OCI-LY7 (cell line): ENCODE measurements around the gene F2RL2. TPM values are rescaled to one million over a fixed set of nuclear protein-coding genes. Genes with fewer than 3 reads are reported as not detected.

ENCODE experiments used
- BruUV-seq: library from RNA; stranded (reverse); fragments of 400-500 nt; replicated peaks from 2 replicates; lab custom pipeline; 2021; lab: Mats Ljungman, UMichigan
- CTCF ChIA-PET: fragments of 300-600 bp; sonication (Branson Sonifier 250); formaldehyde crosslinking; loops from one replicate; lab custom pipeline; 2022; ENCODE audit warnings: antibody characterized with exemption; ENCODE audit not compliant: unreplicated experiment; lab: Charles Lee
- POLR2A ChIA-PET: fragments of 300-600 bp; sonication (Branson Sonifier 250); formaldehyde crosslinking; loops from one replicate; lab custom pipeline; 2022; ENCODE audit warnings: antibody characterized with exemption; lab: Charles Lee
- DNase-seq: peaks from one replicate; pipeline ENCODE4 v3.0.0-alpha.2; 2015; ENCODE audit warnings: low spot score
- H2AFZ ChIP-seq: fragments of 200-600 bp; sonication (generic), shearing (Covaris generic); 2 replicates; pipeline ENCODE4 v1.6.1; 2014; ENCODE audit warnings: mild to moderate bottlenecking, antibody characterized with exemption, low read length, moderate library complexity
- H3K27ac ChIP-seq: fragments of 200-600 bp; sonication (generic); 2 replicates; pipeline ENCODE4 v1.5.1; 2014; ENCODE audit warnings: mixed run types, low read depth, mild to moderate bottlenecking, moderate library complexity, low read length, inconsistent platforms; ENCODE audit not compliant: poor library complexity, severe bottlenecking
- H3K36me3 ChIP-seq: fragments of 200-600 bp; sonication (generic); 2 replicates; pipeline ENCODE4 v1.6.1; 2014; ENCODE audit warnings: mild to moderate bottlenecking, antibody characterized with exemption, low read length, moderate library complexity, mixed read lengths; ENCODE audit not compliant: insufficient read depth
- H3K4me1 ChIP-seq: fragments of 200-600 bp; sonication (generic); 2 replicates; pipeline ENCODE4 v1.5.1; 2014; ENCODE audit warnings: mild to moderate bottlenecking, low read length; ENCODE audit not compliant: insufficient read depth, poor library complexity, severe bottlenecking
- H3K4me2 ChIP-seq: fragments of 200-600 bp; sonication (generic); 2 replicates; pipeline ENCODE4 v1.6.1; 2014; ENCODE audit warnings: mild to moderate bottlenecking, low read length
- H3K4me3 ChIP-seq: fragments of 200-600 bp; sonication (generic); 2 replicates; pipeline ENCODE4 v1.5.1; 2014; ENCODE audit warnings: mild to moderate bottlenecking, low read depth, low read length; ENCODE audit not compliant: poor library complexity, severe bottlenecking
- H3K79me2 ChIP-seq: fragments of 200-600 bp; sonication (generic); 2 replicates; pipeline ENCODE4 v1.6.1; 2016; ENCODE audit warnings: low read depth, mild to moderate bottlenecking, low read length, moderate library complexity, mixed read lengths; ENCODE audit not compliant: insufficient read depth
- H3K9me2 ChIP-seq: fragments of 200-600 bp; sonication (generic); 2 replicates; pipeline ENCODE4 v1.6.1; 2016; ENCODE audit warnings: mild to moderate bottlenecking, low read length, mixed read lengths; ENCODE audit not compliant: insufficient read depth
- H3K9me3 ChIP-seq: fragments of 200-600 bp; sonication (generic); 2 replicates; pipeline ENCODE4 v1.6.1; 2014; ENCODE audit warnings: mild to moderate bottlenecking, mixed run types, low read length, mixed read lengths
- H4K20me1 ChIP-seq: fragments of 200-600 bp; sonication (generic); 2 replicates; pipeline ENCODE4 v1.6.1; 2014; ENCODE audit warnings: mild to moderate bottlenecking, antibody characterized with exemption, low read length, moderate library complexity, mixed read lengths; ENCODE audit not compliant: insufficient read depth
- EZH2phosphoT487 ChIP-seq: fragments of 200-600 bp; sonication (generic); IDR thresholded peaks from 2 replicates; pipeline ENCODE4 v1.6.1; 2018; ENCODE audit warnings: low read depth, borderline replicate concordance, mild to moderate bottlenecking, mixed run types, antibody characterized with exemption, low read length, moderate library complexity, mixed read lengths
- intact Hi-C: fragments of 100-400 bp; cut with micrococcal nuclease; formaldehyde crosslinking; loops from one replicate; pipeline ENCODE4 v1.10.0; 2022; ENCODE audit not compliant: unreplicated experiment
- total RNA-seq, 2 experiments: library from RNA; depleted of rRNA in 1 of 2; stranded (reverse); fragments of >200 nt in 1 of 2; shearing (Covaris generic) in 1 of 2; gene quantifications; 2 replicates each; pipeline ENCODE4 v1.2.3, GENCODE V29; 2014 to 2022
- TF ChIP-seq, protein P1 (sequence below): fragments of 200-600 bp; sonication (generic); conservative IDR thresholded peaks from 2 replicates; pipeline ENCODE4 v1.5.1; 2014; ENCODE audit warnings: mild to moderate bottlenecking, antibody characterized with exemption, low read length, moderate library complexity, mixed read lengths

The F2RL2 gene
- total RNA-seq, 2 experiments from 2014 or later = not detected

- no peak overlapping the region for H3K27ac ChIP-seq
- H3K79me2 ChIP-seq = no peaks in the 10 kb centered on the region
- peaks cover 4% of the 10 kb centered on the region for H3K4me1 ChIP-seq
- CTCF ChIA-PET = no interaction called here
- TF ChIP-seq, protein P1, sequence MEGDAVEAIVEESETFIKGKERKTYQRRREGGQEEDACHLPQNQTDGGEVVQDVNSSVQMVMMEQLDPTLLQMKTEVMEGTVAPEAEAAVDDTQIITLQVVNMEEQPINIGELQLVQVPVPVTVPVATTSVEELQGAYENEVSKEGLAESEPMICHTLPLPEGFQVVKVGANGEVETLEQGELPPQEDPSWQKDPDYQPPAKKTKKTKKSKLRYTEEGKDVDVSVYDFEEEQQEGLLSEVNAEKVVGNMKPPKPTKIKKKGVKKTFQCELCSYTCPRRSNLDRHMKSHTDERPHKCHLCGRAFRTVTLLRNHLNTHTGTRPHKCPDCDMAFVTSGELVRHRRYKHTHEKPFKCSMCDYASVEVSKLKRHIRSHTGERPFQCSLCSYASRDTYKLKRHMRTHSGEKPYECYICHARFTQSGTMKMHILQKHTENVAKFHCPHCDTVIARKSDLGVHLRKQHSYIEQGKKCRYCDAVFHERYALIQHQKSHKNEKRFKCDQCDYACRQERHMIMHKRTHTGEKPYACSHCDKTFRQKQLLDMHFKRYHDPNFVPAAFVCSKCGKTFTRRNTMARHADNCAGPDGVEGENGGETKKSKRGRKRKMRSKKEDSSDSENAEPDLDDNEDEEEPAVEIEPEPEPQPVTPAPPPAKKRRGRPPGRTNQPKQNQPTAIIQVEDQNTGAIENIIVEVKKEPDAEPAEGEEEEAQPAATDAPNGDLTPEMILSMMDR = no peak
- TF ChIP-seq EZH2phosphoT487 = no peak
- H3K36me3 ChIP-seq = peaks cover 46% of the 10 kb centered on the region
- H3K4me2 ChIP-seq = no peak overlapping the region
- H2AFZ ChIP-seq = no peak overlapping the region
- no peaks in the 10 kb centered on the region for H3K9me3 ChIP-seq
- POLR2A ChIA-PET = no interaction called here
- no peak overlapping the region for H3K4me3 ChIP-seq
- DNase-seq = no peak
- no peaks in the 10 kb centered on the region for H4K20me1 ChIP-seq
- no peaks in the 10 kb centered on the region for H3K9me2 ChIP-seq
- no TSS peak for BruUV-seq
- intact Hi-C loops = no loop called here
Measured at GRCh38 chr5:76663573-76663972, 40.4 kb upstream of the F2RL2 start.

DNA sequence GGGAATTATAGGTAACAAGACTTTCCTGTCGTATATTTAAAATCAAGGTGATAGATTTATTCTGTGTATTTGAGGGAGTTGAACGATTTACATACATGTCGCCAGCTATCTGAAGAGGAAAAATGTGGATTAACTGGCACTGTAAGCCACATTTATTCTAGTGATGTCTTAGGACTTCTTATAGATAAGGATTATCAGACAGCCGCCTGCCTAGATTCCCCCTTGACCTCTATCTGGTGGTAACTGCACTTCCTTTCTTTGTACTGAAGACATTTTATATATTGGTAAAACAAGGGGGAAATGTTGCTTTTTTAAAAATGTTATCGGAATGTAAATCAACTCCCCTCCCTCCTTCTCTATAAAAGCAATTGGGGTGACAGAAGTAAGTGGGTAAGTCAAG is 39.3 kb upstream of the F2RL2 start:
- CTCF ChIA-PET = no interaction called here
- H4K20me1 ChIP-seq = no peaks in the 10 kb centered on the region
- POLR2A ChIA-PET = no interaction called here
- H3K4me3 ChIP-seq = no peak overlapping the region
- no peak overlapping the region for H3K27ac ChIP-seq
- H3K36me3 ChIP-seq = peaks cover 50% of the 10 kb centered on the region
- peaks cover 4% of the 10 kb centered on the region for H3K4me1 ChIP-seq
- H3K79me2 ChIP-seq = no peaks in the 10 kb centered on the region
- no peak overlapping the region for H3K4me2 ChIP-seq
- TF ChIP-seq, protein P1 = no peak
- no peak for TF ChIP-seq EZH2phosphoT487
- H3K9me3 ChIP-seq = no peaks in the 10 kb centered on the region
- no TSS peak for BruUV-seq
- intact Hi-C loops = loop anchor here (1.0 kb wide), 1 partner anchor 10 kb away; no protein-coding TSS in a partner anchor
- no peaks in the 10 kb centered on the region for H3K9me2 ChIP-seq
- no peak overlapping the region for H2AFZ ChIP-seq
- no peak for DNase-seq

DNA sequence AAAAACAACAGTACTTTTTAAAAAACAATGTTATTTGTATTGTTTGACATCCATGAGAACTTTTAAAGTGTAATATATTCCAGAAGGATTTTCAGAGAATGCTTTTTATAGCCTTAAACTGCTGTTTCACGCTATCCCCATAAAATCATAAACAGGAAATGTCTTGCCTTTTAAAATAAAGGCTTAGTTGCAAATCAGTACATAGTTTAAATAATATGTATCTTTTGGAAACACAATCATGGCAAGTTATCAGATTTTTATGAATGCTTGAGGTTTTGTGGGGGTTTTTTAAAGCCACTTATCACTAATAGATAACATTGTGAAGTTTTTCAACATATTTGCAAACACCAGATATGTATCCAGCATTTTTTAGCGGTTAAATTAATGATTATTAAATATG is 37.2 kb upstream of the F2RL2 start:
- intact Hi-C loops = no loop called here
- Histone ChIP-seq H3K4me2 (no peak overlapping the region), H4K20me1 (no peaks in the 10 kb centered on the region), H3K4me1 (peaks cover 4% of the 10 kb centered on the region), H3K27ac (no peak overlapping the region), H2AFZ (no peak overlapping the region), H3K4me3 (no peak overlapping the region), H3K79me2 (no peaks in the 10 kb centered on the region), H3K36me3 (peaks cover 44% of the 10 kb centered on the region), H3K9me3 (no peaks in the 10 kb centered on the region), H3K9me2 (no peaks in the 10 kb centered on the region)
- ChIA-PET CTCF (no interaction called here), POLR2A (interaction anchor here (0.7 kb wide), 1 partner anchor 33 kb away, joined by 3 read pairs; no protein-coding TSS in a partner anchor)
- BruUV-seq = no TSS peak
- TF ChIP-seq, protein P1 = no peak
- no peak for TF ChIP-seq EZH2phosphoT487
- no peak for DNase-seq
